Body of pancreas (tissue), 4 donors: Measurements from ENCODE around the gene PRRT4. TPM values are rescaled to one million over a fixed set of nuclear protein-coding genes. Genes with fewer than 3 reads are reported as not detected.

Source experiments
- ATAC-seq: fragments of 150-250 bp; one replicate; pipeline ENCODE4 v1.9.1; 2016
- DNase-seq, 4 donors: peaks; one replicate each; pipeline ENCODE4 v3.0.0-alpha.2; 2019
- H3K27ac ChIP-seq, 4 donors: fragments of 200-600 bp; sonication (generic); 1 replicate in 3 of 4; 2 replicates in 1 of 4; pipeline versions ENCODE4 v1.5.1 to v1.6.1; 2016 to 2019; ENCODE audit warnings: mild to moderate bottlenecking in 1 of 4, mixed read lengths in 1 of 4, moderate library complexity in 1 of 4
- H3K27me3 ChIP-seq, 2 donors: fragments of 200-600 bp; sonication (generic); one replicate each; pipeline ENCODE4 v1.6.0; 2016; ENCODE audit warnings: mild to moderate bottlenecking in 1 of 2
- H3K36me3 ChIP-seq, 2 donors: fragments of 200-600 bp; sonication (generic); replicated peaks in 1 of 2; 2 replicates each; pipeline ENCODE4 v1.5.1; 2016; ENCODE audit warnings: low read depth in 2 of 2; ENCODE audit not compliant: insufficient read depth in 1 of 2
- H3K4me1 ChIP-seq: fragments of 200-600 bp; sonication (generic); one replicate; pipeline ENCODE4 v1.6.0; 2016
- H3K4me3 ChIP-seq, 2 donors: fragments of 200-600 bp; sonication (generic); 1 replicate in 1 of 2; 2 replicates in 1 of 2; pipeline ENCODE4 v1.5.1; 2016 to 2019
- H3K9me3 ChIP-seq, 3 donors: fragments of 200-600 bp; sonication (generic); 1 replicate in 2 of 3; 2 replicates in 1 of 3; pipeline ENCODE4 v1.5.1; 2016
- POLR2A ChIP-seq, 3 donors: fragments of 450-650 bp; IDR thresholded peaks; one replicate each; pipeline ENCODE4 v1.6.1; 2016; ENCODE audit warnings: antibody characterized with exemption in 3 of 3, mild to moderate bottlenecking in 2 of 3
- WGBS, 2 donors: methylation state at CpG; one replicate each; pipeline ENCODE4 v1.1.5; 2017; 5-methylcytosine and 5-hydroxymethylcytosine counted together
- intact Hi-C: fragments of 100-400 bp; cut with DNase I; formaldehyde crosslinking; loops from one replicate; pipeline ENCODE4 v1.15.1; 2023
- small RNA-seq: library from RNA; depleted of rRNA; stranded (forward); fragments of <200 nt; gene quantifications from one replicate; pipeline ENCODE3, GENCODE V24; 2016
- total RNA-seq, 2 donors: library from RNA; depleted of rRNA; stranded (reverse); fragments of >200 nt; gene quantifications; one replicate each; pipeline ENCODE4 v1.1.0, GENCODE V29; 2016
- TF ChIP-seq, protein P1 (sequence below), 7 experiments: fragments of 450-650 bp in 4 of 7; fragments of 200-600 bp in 3 of 7; sonication (generic) in 3 of 7; IDR thresholded peaks; one replicate each; pipeline ENCODE4 v1.5.1; 2016 to 2019; ENCODE audit warnings: antibody characterized with exemption in 7 of 7

Gene PRRT4
- total RNA-seq, 2 donors from 2014 or later, result 7.6 TPM; not detected in 1

- WGBS, 2 donors, result 94 to 100% methylated on average over 1 to 2 of the region's 2 CpGs
- H3K27me3 ChIP-seq, result no peaks in the 10 kb centered on the region
Observed at GRCh38 chr7:128303133-128303532, 58.4 kb downstream of the PRRT4 start.

DNA sequence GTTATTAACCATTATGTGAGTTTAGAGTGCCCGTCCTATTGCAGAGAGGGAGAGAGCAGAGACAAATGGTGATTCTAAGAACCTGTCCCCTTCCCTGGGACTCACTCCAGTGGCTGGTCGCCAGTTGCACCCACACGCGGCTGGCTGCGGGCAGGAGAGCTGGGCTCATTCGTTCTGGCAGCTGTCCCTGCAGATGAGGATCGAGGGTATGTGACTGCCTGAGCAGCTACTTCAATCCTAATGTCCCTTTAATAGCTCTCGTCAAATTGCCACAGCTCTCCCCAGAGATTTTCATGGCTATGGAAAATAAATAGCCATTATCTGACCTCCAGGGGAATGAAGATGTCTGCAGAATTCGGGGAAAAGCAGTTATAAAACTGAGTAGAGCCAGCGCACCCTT is 59.4 kb downstream of the PRRT4 start:
- Histone ChIP-seq H3K27me3 (no peaks in the 10 kb centered on the region), H3K9me3 (no peaks in the 10 kb centered on the region), H3K4me3 (no peak overlapping the region), H3K27ac (no peak overlapping the region), H3K36me3 (peaks cover 4 to 7% of the 10 kb centered on the region in 2 donors), H3K4me1 (no peaks in the 10 kb centered on the region)
- no peak for DNase-seq
- WGBS, 2 donors, result 67 to 71% methylated on average over 10 of the region's 10 CpGs
- intact Hi-C loops, result no loop called here
- TF ChIP-seq, protein P1, sequence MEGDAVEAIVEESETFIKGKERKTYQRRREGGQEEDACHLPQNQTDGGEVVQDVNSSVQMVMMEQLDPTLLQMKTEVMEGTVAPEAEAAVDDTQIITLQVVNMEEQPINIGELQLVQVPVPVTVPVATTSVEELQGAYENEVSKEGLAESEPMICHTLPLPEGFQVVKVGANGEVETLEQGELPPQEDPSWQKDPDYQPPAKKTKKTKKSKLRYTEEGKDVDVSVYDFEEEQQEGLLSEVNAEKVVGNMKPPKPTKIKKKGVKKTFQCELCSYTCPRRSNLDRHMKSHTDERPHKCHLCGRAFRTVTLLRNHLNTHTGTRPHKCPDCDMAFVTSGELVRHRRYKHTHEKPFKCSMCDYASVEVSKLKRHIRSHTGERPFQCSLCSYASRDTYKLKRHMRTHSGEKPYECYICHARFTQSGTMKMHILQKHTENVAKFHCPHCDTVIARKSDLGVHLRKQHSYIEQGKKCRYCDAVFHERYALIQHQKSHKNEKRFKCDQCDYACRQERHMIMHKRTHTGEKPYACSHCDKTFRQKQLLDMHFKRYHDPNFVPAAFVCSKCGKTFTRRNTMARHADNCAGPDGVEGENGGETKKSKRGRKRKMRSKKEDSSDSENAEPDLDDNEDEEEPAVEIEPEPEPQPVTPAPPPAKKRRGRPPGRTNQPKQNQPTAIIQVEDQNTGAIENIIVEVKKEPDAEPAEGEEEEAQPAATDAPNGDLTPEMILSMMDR (IDR thresholded peaks at IDR 0.05), result no peak
- TF ChIP-seq POLR2A (IDR thresholded peaks at IDR 0.05), result no peak
- no peak for ATAC-seq

More at GRCh38 chr7:128303133-128303532, 58.4 kb downstream of the PRRT4 start:
- Histone ChIP-seq H3K27ac (no peak overlapping the region), H3K9me3 (no peaks in the 10 kb centered on the region), H3K36me3 (peaks cover 7 to 10% of the 10 kb centered on the region in 2 donors), H3K4me3 (no peak overlapping the region), H3K4me1 (no peaks in the 10 kb centered on the region)
- no peak for DNase-seq
- TF ChIP-seq, protein P1 (IDR thresholded peaks at IDR 0.05), result no peak
- no peak for TF ChIP-seq POLR2A (IDR thresholded peaks at IDR 0.05)
- ATAC-seq, result no peak
- intact Hi-C loops, result no loop called here

Small RNA genes within 50 kb of the gene (small RNA-seq; reads per million reads assigned to genes)
- not detected for gene RNU7-27P

Other genes with a start within 250 kb of the PRRT4 start
- 10 to 100 TPM in 1 of 2 donors, 1 to 10 TPM in 1; 1.8 to 72.8 TPM for gene LEP, start 120.4 kb downstream of the PRRT4 start, total RNA-seq
- 10 to 100 TPM; 20.2 to 28.3 TPM for gene RBM28, start 17.8 kb downstream of the PRRT4 start, total RNA-seq
- gene IMPDH1, start 48.3 kb upstream of the PRRT4 start, total RNA-seq, result 10 to 100 TPM; 23.9 to 46.1 TPM
- gene HILPDA, start 94.2 kb upstream of the PRRT4 start, total RNA-seq, result 1 to 10 TPM; 7.9 to 9.1 TPM
- 10 to 100 TPM; 15.3 to 18.1 TPM for gene METTL2B, start 115.1 kb upstream of the PRRT4 start, total RNA-seq